ENCODE results near the gene GMDS.

GRCh38 chr6:1702580-1703051 lies 542.8 kb downstream of the GMDS start:
- TF ChIP-seq POLR2AphosphoS5 (IDR thresholded peaks at IDR 0.05; ENCODE audit: low read depth, low read length) (no peak), POLR2A (IDR thresholded peaks at IDR 0.05; ENCODE audit: low read depth, low read length) (no peak), TAF1 (IDR thresholded peaks at IDR 0.05; ENCODE audit: borderline replicate concordance, low read depth, low read length) (no peak)

Data from GM12892 (cell line).